ENCODE data around the gene GLRA1.
"Not testable (repeated sequence)": the region's sequence is repeated elsewhere in the genome, so short reads cannot be mapped to it uniquely, and the experiment has no call there.

The GLRA1 gene

DNA sequence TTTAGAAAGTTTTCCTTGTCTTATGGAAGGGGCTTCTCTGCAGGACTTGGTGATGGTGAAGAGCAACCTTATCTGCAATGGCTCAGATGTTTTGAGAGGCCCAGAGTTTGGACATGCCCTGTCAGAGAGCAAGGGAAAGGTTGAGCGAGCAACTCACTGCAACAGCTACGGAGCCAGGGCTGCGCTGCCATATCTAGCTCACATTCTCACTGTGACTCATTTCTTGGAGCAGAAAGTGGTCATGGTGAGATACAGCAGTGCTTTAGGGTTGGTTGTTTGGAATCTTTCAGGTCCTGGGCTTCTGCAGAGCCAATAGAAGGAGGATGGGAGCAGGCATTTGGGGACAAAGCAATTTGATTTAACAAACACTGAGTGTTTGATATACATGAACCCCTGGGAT, 12.3 kb downstream of the GLRA1 start:
- DNase-seq: no peak

GRCh38 chr5:151911011-151911410, 13.6 kb downstream of the GLRA1 start:
- DNase-seq: no peak

DNA sequence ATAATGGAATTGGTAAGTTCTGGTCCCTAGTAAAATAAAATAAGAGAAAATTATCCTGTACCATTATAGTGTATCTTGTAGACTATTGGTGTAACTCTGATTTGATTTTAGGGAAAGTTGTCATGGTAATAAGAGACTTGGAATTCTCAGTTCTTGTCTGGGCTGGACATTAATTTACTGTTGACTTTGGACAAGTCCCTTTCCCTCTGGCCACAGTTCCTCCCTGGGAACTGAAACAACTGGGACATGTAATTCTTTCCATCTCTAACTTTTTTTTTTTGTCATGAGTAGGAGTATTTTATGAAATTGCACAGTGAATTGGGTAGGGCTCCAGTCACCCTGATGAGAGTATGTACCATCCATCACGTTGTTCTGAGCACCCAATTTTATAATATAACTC, 15.0 kb downstream of the GLRA1 start:
- DNase-seq: no peak

DNA sequence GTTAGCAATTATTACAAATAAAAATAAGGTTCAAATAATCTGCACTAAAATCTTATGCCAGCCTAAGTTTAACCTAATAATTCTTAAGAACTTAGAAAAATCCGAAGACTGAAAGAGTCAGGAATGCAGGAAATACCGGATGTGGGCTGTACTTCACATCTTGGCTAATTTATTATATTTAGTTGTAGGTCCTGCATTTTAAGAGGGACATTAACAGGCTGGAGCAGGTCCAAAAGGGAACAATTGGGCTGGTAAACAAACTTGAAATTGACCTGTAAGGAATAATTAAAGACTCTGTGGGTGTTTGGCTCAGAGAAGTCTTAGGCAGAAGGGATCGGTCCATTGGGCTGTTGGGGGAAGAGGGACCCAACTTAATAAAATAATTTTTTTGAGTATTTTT, 18.4 kb downstream of the GLRA1 start:
- DNase-seq: peak; percentile 6

DNA sequence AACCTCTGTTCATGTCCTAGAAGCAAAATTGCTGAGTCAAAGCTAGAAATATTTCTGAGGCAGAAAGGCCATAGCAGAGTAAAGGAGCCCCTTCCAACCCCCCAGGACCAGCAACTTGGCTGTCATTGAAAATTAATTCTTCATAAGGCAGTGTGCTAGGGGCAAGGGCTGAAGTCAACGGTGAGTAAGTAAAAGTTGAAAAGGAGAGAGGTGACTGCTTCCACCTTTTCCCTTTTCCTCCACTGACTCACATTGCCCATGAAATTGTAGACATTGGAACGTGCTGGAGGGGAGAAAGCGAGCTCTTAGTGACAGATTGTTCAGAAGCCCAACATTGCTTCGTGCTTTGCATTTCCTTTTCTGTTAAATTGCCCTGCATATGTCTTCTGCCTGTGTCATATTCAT, 19.1 kb downstream of the GLRA1 start:
- DNase-seq: no peak

- DNase-seq: no peak
These were observed 19.7 kb downstream of the GLRA1 start for GRCh38 chr5:151904909-151905308.

GRCh38 chr5:151904127-151904526, 20.5 kb downstream of the GLRA1 start:
- no peak for DNase-seq

DNA sequence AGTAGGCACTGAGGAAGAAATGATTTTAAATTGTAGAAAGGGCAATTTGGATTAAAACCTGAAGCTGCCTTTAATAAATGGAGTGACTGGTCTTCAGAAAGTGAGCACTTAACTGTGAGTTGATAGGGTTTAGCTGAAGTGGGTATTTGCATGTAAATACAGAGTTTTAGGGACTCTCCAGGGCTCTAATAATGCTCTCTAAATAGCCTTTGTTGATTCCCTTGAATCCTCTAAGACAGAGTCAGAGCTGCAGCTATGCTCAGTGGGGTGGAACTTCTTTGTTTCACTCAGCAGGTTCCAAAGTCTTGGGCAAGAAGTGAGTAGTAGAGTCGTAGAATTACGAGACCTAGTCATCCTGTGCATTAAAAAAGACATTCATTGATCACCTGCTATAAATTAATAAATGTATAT, 21.4 kb downstream of the GLRA1 start:
- no peak for DNase-seq

DNA sequence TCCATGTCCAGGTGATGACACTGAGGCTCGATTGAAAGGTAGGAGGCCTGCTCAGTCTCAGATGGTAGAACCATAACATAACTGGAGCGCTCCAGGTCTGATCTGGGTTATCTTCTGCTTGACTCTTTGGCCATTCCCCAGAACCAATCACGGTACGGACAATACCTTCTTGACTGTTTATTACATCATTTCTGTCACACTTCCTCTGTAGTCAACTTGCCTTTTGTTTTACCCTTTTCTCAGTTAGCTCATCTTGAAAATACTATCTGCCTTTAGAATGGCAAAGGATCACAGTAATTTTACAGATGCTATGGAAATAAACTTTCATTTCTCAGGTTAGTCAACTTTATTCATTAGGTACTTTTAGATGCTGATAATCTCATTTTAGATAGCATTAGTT, 22.4 kb downstream of the GLRA1 start:
- DNase-seq: no peak

- no peak for DNase-seq
These were observed 23.0 kb downstream of the GLRA1 start for GRCh38 chr5:151901611-151902010.

- peak; percentile 5 for DNase-seq
These were observed 23.8 kb downstream of the GLRA1 start for GRCh38 chr5:151900891-151901290.

DNA sequence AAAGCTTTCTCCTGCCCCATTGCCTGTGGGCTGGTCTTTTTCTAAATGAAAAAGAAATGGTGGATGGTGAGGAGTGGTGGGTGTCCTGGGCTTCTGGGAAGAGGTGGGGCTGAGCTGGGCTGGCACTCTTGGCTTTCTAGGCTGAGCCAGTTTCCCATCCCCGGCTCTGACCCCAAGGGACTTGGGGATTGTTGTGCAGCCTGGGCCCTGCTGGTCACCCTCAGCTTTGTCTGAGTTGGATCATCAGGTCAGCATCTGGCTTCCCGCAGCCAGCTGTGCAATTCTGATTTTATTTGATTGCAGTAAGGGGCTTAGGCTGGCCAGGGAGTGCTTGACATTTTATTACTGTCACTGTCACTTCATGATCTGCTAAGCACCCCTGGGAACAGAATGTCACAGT, 25.3 kb downstream of the GLRA1 start:
- no peak for DNase-seq

- DNase-seq: no peak
These were observed 26.8 kb downstream of the GLRA1 start for GRCh38 chr5:151897896-151898295.

DNA sequence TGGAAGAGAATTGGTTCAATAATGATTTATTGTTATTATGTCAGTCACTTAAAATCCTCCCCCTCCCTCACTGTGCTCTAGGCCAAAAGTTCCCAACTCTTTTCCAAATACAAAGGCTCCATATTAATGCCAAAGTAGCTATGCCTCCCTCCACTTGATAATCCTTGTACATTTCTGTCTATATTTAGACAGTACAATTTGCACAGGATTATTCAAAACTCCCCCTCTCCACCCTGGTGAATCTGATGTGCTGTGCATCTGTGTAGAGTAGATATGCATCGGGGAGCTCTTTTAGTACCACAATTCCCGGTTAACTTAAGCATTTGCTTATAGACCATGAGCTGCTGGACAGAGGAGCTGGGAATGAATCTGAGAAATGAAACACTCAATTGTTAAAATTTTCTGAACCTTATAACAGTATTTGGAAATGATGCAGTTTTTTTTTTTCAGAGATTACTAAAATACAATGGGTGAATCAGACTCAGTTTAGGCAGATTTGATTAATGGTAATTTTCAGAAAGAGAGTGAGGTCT, 27.6 kb downstream of the GLRA1 start:
- no peak for DNase-seq

GRCh38 chr5:151896031-151896691, 28.5 kb downstream of the GLRA1 start:
- DNase-seq: peak; percentile 84

GRCh38 chr5:151895660-151896030, 29.0 kb downstream of the GLRA1 start:
- DNase-seq: peak; percentile 2

- DNase-seq: not testable (repeated sequence)
These were observed 31.2 kb downstream of the GLRA1 start for GRCh38 chr5:151893485-151893884.

- no peak for DNase-seq
These were observed 32.3 kb downstream of the GLRA1 start for GRCh38 chr5:151892393-151892792.

GRCh38 chr5:151890299-151890698, 34.4 kb downstream of the GLRA1 start:
- no peak for DNase-seq

- DNase-seq: no peak
These were observed 35.0 kb downstream of the GLRA1 start for GRCh38 chr5:151889614-151890013.

DNA sequence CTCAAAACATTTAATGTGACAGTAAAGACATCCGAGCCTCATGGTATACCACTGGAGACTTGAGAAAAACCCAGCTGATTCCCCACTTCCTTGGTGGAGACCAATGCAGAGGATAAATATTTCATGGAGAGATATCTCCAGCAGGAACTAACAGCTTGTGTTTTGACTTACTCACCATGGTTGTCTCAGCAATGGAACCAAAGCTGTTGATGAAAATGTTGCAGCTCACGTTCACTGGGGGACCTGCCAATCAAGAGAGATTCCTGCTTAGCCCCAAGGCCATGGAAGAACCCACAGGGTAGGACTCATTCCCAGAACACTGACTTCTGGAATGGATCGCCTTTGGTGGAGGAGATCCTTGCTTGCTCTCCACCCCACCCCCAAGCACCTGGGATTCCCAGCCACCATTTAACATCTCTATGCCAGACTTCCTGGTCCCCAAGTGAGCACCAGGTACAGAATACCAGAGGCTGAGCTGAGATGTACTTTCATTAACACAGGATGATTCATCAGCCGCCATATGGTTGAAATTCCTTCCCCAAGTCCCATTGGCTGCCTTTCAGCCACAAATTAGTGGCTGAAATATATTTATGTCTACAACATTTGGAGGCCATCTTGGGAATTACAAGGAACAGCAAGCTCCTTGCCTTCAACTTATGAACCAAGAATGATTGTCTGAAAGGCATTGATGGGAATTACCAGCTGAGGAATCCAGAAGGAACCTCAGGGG, 37.9 kb downstream of the GLRA1 start:
- no peak for DNase-seq

GRCh38 chr5:151885138-151885908, 39.3 kb downstream of the GLRA1 start:
- DNase-seq: no peak

GRCh38 chr5:151881621-151882225, 42.9 kb downstream of the GLRA1 start:
- no peak for DNase-seq

All from fibroblast of skin of right quadriceps (primary cell).